K562 (cell line): ENCODE data around the gene LMTK2.

Experiments used
- CTCF ChIP-seq, 3 experiments: IDR thresholded peaks in 2 of 3; conservative IDR thresholded peaks in 1 of 3; 2 replicates each; pipeline ENCODE4 v1.5.1; 2011 to 2012; ENCODE audit warnings: low read length in 3 of 3, mild to moderate bottlenecking in 3 of 3, control low read depth in 2 of 3, improper control_type of control experiment in 1 of 3, inconsistent platforms in 1 of 3, low read depth in 1 of 3, mixed read lengths in 1 of 3, moderate library complexity in 1 of 3; ENCODE audit not compliant: insufficient read depth in 2 of 3
- ELF1 ChIP-seq: fragments of 200-800 bp; sonication (Bioruptor generic); IDR thresholded peaks from 2 replicates; pipeline ENCODE4 v1.6.1; 2016; ENCODE audit warnings: missing genetic modification characterization, missing compliant biosample characterization
- EZH2 ChIP-seq: IDR thresholded peaks from 2 replicates; pipeline ENCODE4 v1.6.1; 2012; ENCODE audit warnings: low read depth, mild to moderate bottlenecking, inconsistent platforms, low read length, borderline replicate concordance
- NR2C2 ChIP-seq, 2 experiments: fragments of 200-800 bp in 1 of 2; sonication (Bioruptor generic) in 1 of 2; sonication (generic) in 1 of 2; formaldehyde crosslinking in 1 of 2; IDR thresholded peaks; 2 replicates each; pipeline versions ENCODE4 v1.6.1 to v1.8.0; 2016 to 2022; ENCODE audit warnings: mild to moderate bottlenecking in 1 of 2, missing compliant biosample characterization in 1 of 2, missing genetic modification characterization in 1 of 2, missing genetic modification reagents in 1 of 2
- NRF1 ChIP-seq, 2 experiments: fragments of 450-650 bp; IDR thresholded peaks in 1 of 2; conservative IDR thresholded peaks in 1 of 2; 2 replicates each; pipeline ENCODE4 v1.6.1; 2014; ENCODE audit warnings: mild to moderate bottlenecking in 2 of 2
- PURB ChIP-seq: sonication (generic); formaldehyde crosslinking; IDR thresholded peaks from 2 replicates; pipeline ENCODE4 v1.9.0; 2021; ENCODE audit warnings: low read depth, mild to moderate bottlenecking, missing genetic modification reagents
- SRSF7 ChIP-seq: fragments of 200-400 bp; formaldehyde crosslinking; optimal IDR thresholded peaks from 2 replicates; pipeline ENCODE3; 2017; ENCODE audit warnings: mild to moderate bottlenecking, low read depth, low read length
- U2AF2 ChIP-seq: fragments of 200-400 bp; formaldehyde crosslinking; optimal IDR thresholded peaks from 2 replicates; pipeline ENCODE3; 2017; ENCODE audit warnings: low read depth, mild to moderate bottlenecking, low read length
- YY1 ChIP-seq, 3 experiments: IDR thresholded peaks; 2 replicates each; pipeline ENCODE4 v1.6.1; 2011; ENCODE audit warnings: low read length in 2 of 3, mild to moderate bottlenecking in 2 of 3, moderate library complexity in 2 of 3, borderline replicate concordance in 1 of 3, control low read depth in 1 of 3, low read depth in 1 of 3; ENCODE audit not compliant: insufficient read depth in 3 of 3, insufficient replicate concordance in 2 of 3, control insufficient read depth in 1 of 3, insufficient read length in 1 of 3; ENCODE audit errors: extremely low read depth in 1 of 3
- ZNF224 ChIP-seq: sonication (generic); formaldehyde crosslinking; IDR thresholded peaks from 2 replicates; pipeline ENCODE4 v1.8.0; 2022; ENCODE audit warnings: mild to moderate bottlenecking, missing genetic modification reagents
- ZNF639 ChIP-seq, 2 experiments: fragments of 200-800 bp in 1 of 2; sonication (Bioruptor generic) in 1 of 2; sonication (generic) in 1 of 2; formaldehyde crosslinking in 1 of 2; IDR thresholded peaks in 1 of 2; conservative IDR thresholded peaks in 1 of 2; 2 replicates each; pipeline versions ENCODE4 v1.5.0 to v1.6.1; 2016 to 2020; ENCODE audit warnings: missing compliant biosample characterization in 1 of 2, missing genetic modification characterization in 1 of 2, missing genetic modification reagents in 1 of 2

GRCh38 chr7:98078197-98078870, 28.3 kb upstream of the LMTK2 start:
- no peak for TF ChIP-seq NR2C2 (CRISPR knock-in tag; IDR thresholded peaks at IDR 0.05)
- no peak for TF ChIP-seq NR2C2 (tag; IDR thresholded peaks at IDR 0.05)
- no peak for TF ChIP-seq YY1 (IDR thresholded peaks at IDR 0.05; ENCODE audit: borderline replicate concordance in 1 of 3, control insufficient read depth in 1 of 3, extremely low read depth in 1 of 3, insufficient read depth in 3 of 3, insufficient read length in 1 of 3, insufficient replicate concordance in 2 of 3, low read depth in 1 of 3, low read length in 2 of 3)
- TF ChIP-seq EZH2 = no peak
- TF ChIP-seq ELF1 = no peak
- TF ChIP-seq NRF1 (conservative IDR thresholded peaks at IDR 0.05 in 1 of 2, IDR thresholded peaks at IDR 0.05 in 1 of 2) = no peak
- no peak for TF ChIP-seq SRSF7
- no peak for TF ChIP-seq PURB (CRISPR knock-in tag)
- no peak for TF ChIP-seq ZNF224 (CRISPR knock-in tag)
- TF ChIP-seq U2AF2 = no peak
- TF ChIP-seq CTCF (IDR thresholded peaks at IDR 0.05 in 2 of 3, conservative IDR thresholded peaks at IDR 0.05 in 1 of 3; ENCODE audit: insufficient read depth in 2 of 3, low read depth in 1 of 3, low read length in 3 of 3) = no peak
- no peak for TF ChIP-seq ZNF639 (CRISPR knock-in tag; conservative IDR thresholded peaks at IDR 0.05 in 1 of 2, IDR thresholded peaks at IDR 0.05 in 1 of 2)
